Fibroblast of lung (primary cell): Measurements from ENCODE around the gene COL2A1. TPM values are rescaled to one million over a fixed set of nuclear protein-coding genes. Genes with fewer than 3 reads are reported as not detected.

ENCODE experiments used
- DNase-seq, 2 donors: peaks; one replicate each; pipeline versions ENCODE4 v3.0.0 to v3.0.0-alpha.2; 2010; ENCODE audit warnings: low read depth in 2 of 2
- H2AFZ ChIP-seq: 2 replicates; pipeline ENCODE4 v1.5.1; 2012; ENCODE audit warnings: low read length, control low read depth, inconsistent platforms
- H3K27ac ChIP-seq: 2 replicates; pipeline ENCODE4 v1.5.1; 2011; ENCODE audit warnings: low read length, control low read depth; ENCODE audit not compliant: insufficient read depth
- H3K27me3 ChIP-seq: 2 replicates; pipeline ENCODE4 v1.5.1; 2011; ENCODE audit warnings: mild to moderate bottlenecking, low read length; ENCODE audit not compliant: control insufficient read depth, insufficient read depth
- H3K36me3 ChIP-seq: 2 replicates; pipeline ENCODE4 v1.5.1; 2011; ENCODE audit warnings: low read length; ENCODE audit not compliant: control insufficient read depth, insufficient read depth
- H3K4me1 ChIP-seq: 2 replicates; pipeline ENCODE4 v1.5.1; 2011; ENCODE audit warnings: low read length; ENCODE audit not compliant: control insufficient read depth, insufficient read depth; ENCODE audit errors: extremely low read depth
- H3K4me2 ChIP-seq: 2 replicates; pipeline ENCODE4 v1.5.1; 2011; ENCODE audit warnings: low read length, control low read depth; ENCODE audit not compliant: insufficient read depth; ENCODE audit errors: extremely low read depth
- H3K4me3 ChIP-seq, 4 experiments: fragments of 200-600 bp in 1 of 4; sonication (generic) in 1 of 4; replicated peaks in 1 of 4; 2 replicates each; pipeline ENCODE4 v1.5.1; 2011 to 2016; ENCODE audit warnings: low read length in 4 of 4, low read depth in 3 of 4, mild to moderate bottlenecking in 3 of 4, control low read depth in 2 of 4, inconsistent platforms in 1 of 4, mixed read lengths in 1 of 4; ENCODE audit not compliant: insufficient read depth in 1 of 4; ENCODE audit errors: control extremely low read depth in 1 of 4
- H3K79me2 ChIP-seq: 2 replicates; pipeline ENCODE4 v1.5.1; 2012; ENCODE audit warnings: mild to moderate bottlenecking, low read length, inconsistent platforms; ENCODE audit not compliant: control insufficient read depth, insufficient read depth
- H3K9ac ChIP-seq: 2 replicates; pipeline ENCODE4 v1.5.1; 2011; ENCODE audit warnings: mild to moderate bottlenecking, low read length, control low read depth; ENCODE audit not compliant: insufficient read depth
- H3K9me3 ChIP-seq: 2 replicates; pipeline ENCODE4 v1.5.1; 2012; ENCODE audit warnings: low read depth, low read length; ENCODE audit not compliant: control insufficient read depth, insufficient read depth
- H4K20me1 ChIP-seq: 2 replicates; pipeline ENCODE4 v1.5.1; 2011; ENCODE audit warnings: low read length; ENCODE audit not compliant: control insufficient read depth, insufficient read depth; ENCODE audit errors: extremely low read depth
- EZH2 ChIP-seq: IDR thresholded peaks from 2 replicates; pipeline ENCODE4 v1.5.1; 2012; ENCODE audit warnings: low read length, control low read depth, mild to moderate bottlenecking; ENCODE audit errors: missing control alignments
- polyA plus RNA-seq, 2 donors: library from polyadenylated mRNA; depleted of rRNA in 1 of 2; stranded (reverse) in 1 of 2; unstranded in 1 of 2; fragments of >200 nt; gene quantifications; 2 replicates each; pipeline ENCODE4 v1.2.1, GENCODE V29; 2011 to 2012; ENCODE audit warnings: missing spikeins in 1 of 2
- total RNA-seq: library from RNA; depleted of rRNA; stranded (reverse); fragments of >200 nt; gene quantifications from 2 replicates; pipeline ENCODE4 v1.2.1, GENCODE V29; 2014
- TF ChIP-seq, protein P1 (sequence below), 2 donors: IDR thresholded peaks in 1 of 2; conservative IDR thresholded peaks in 1 of 2; 1 replicate in 1 of 2; 2 replicates in 1 of 2; pipeline ENCODE4 v1.5.1; 2011 to 2012; ENCODE audit warnings: low read length in 2 of 2, control low read depth in 1 of 2, inconsistent platforms in 1 of 2, low read depth in 1 of 2, mild to moderate bottlenecking in 1 of 2

The COL2A1 gene
- total and polyA plus RNA-seq, 2 donors (not counting 1 experiment from before 2014, with no cell fraction given): not detected

DNA sequence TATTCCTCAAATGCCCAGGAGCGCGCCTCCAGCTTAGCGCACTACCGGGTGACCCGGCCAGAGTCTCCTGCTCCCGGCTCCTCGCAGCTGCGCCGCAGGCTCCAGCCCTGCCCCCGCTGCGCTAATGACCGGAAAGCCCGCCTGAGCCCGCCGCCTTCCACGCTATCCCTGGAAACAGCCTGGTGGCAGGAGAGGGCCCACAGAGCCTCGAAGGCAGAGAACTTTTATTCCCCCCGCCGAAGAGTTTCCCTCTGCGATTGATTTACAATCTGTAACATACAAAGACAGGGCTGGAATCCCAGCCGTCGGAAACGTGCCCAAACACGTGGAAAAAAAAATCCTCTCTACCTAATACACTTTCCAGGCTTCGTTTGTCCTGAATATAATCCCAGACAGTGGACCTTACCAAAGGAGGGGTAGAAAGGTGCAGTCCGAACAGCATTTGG is 1.5 kb downstream of the COL2A1 start:
- Histone ChIP-seq H3K79me2 (no peaks in the 10 kb centered on the region), H3K4me2 (peak overlapping the region; percentile 95), H2AFZ (no peak overlapping the region), H3K4me1 (peaks cover 6% of the 10 kb centered on the region), H3K36me3 (no peaks in the 10 kb centered on the region), H3K27ac (no peak overlapping the region), H3K9ac (no peak overlapping the region), H3K27me3 (peaks cover 70% of the 10 kb centered on the region), H3K9me3 (no peaks in the 10 kb centered on the region), H4K20me1 (no peaks in the 10 kb centered on the region), H3K4me3 (peak overlapping the region in 3 of 4 experiments; percentile 52 to 63 (median 59))
- no peak for TF ChIP-seq EZH2
- TF ChIP-seq, protein P1, sequence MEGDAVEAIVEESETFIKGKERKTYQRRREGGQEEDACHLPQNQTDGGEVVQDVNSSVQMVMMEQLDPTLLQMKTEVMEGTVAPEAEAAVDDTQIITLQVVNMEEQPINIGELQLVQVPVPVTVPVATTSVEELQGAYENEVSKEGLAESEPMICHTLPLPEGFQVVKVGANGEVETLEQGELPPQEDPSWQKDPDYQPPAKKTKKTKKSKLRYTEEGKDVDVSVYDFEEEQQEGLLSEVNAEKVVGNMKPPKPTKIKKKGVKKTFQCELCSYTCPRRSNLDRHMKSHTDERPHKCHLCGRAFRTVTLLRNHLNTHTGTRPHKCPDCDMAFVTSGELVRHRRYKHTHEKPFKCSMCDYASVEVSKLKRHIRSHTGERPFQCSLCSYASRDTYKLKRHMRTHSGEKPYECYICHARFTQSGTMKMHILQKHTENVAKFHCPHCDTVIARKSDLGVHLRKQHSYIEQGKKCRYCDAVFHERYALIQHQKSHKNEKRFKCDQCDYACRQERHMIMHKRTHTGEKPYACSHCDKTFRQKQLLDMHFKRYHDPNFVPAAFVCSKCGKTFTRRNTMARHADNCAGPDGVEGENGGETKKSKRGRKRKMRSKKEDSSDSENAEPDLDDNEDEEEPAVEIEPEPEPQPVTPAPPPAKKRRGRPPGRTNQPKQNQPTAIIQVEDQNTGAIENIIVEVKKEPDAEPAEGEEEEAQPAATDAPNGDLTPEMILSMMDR (conservative IDR thresholded peaks at IDR 0.05 in 1 of 2, IDR thresholded peaks at IDR 0.05 in 1 of 2; ENCODE audit: low read depth in 1 of 2, low read length in 2 of 2): no peak
- peak; percentile 25 to 37 for DNase-seq

DNA sequence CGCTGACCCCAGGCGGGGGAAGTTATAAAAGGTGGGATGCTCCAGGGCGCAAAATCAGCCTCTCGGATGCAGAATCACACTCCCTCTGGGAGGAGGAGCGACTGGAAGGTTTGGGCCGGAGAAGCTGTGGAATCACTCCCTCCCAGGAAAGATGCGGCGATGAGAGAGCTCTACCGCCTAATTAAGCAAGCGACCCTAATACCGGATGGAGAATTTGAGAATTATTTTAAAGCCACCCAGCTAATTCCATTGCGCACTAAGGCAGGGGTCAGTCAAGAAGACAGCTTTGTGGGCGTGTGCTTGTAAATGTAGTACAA is 1.9 kb downstream of the COL2A1 start:
- Histone ChIP-seq H3K4me1 (peaks cover 6% of the 10 kb centered on the region), H3K9ac (no peak overlapping the region), H4K20me1 (no peaks in the 10 kb centered on the region), H3K27me3 (peaks cover 69% of the 10 kb centered on the region), H3K4me2 (peak overlapping the region; percentile 95), H3K27ac (no peak overlapping the region), H3K79me2 (no peaks in the 10 kb centered on the region), H3K36me3 (no peaks in the 10 kb centered on the region), H2AFZ (no peak overlapping the region), H3K9me3 (no peaks in the 10 kb centered on the region), H3K4me3 (peak overlapping the region; percentile 48 to 63 (median 56))
- DNase-seq: peak in 1 of 2 donors; percentile 1
- TF ChIP-seq, protein P1 (conservative IDR thresholded peaks at IDR 0.05 in 1 of 2, IDR thresholded peaks at IDR 0.05 in 1 of 2; ENCODE audit: low read depth in 1 of 2, low read length in 2 of 2): no peak
- TF ChIP-seq EZH2: peak; percentile 66

DNA sequence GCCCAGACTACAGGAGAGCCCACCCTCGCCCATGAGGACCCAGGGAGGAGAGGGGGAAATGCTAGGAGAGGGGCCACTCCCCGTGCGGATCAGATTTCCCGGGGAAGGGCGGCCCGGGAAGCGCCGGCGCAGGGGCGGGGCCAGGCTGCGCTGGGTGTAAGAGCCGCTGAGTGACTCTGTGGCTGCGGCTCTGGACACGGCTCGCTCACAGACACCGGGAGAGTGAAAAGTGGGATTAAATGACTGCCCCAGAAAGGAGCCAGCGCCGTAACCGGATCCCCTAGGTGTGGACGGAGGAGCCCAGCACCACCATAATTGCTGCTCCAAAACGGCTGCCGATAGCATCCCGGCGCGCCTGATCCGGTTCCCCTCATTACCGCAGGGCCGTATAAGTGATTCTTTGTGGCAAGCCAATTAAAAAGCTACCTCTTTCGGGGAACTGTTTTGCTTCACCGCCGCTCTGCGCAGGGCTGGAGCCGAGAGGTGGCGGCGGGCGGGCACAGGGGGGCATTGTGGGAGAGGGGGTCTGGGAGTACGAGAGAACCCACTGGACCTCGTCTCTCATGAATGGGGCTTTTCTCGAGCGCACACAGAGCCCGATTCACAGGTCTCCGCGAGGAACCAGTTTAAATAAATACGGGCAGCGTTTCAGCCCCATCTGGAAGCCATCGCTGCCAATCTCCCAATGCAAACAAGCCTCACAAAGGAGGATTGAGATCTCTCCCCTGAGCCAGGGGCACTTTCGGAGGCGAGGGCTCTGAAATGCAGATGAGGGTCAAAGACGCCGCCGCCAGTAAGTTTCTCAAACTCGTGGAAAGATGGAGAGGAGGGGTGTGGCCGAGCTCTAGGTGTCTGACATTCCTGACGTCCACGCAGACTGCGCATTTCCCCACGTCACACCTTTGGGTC is 2.5 kb downstream of the COL2A1 start:
- TF ChIP-seq, protein P1 (conservative IDR thresholded peaks at IDR 0.05 in 1 of 2, IDR thresholded peaks at IDR 0.05 in 1 of 2; ENCODE audit: low read depth in 1 of 2, low read length in 2 of 2): no peak
- no peak for TF ChIP-seq EZH2
- no peaks in the 10 kb centered on the region for H3K79me2 ChIP-seq
- peaks cover 6% of the 10 kb centered on the region for H3K4me1 ChIP-seq
- H3K27ac ChIP-seq: no peak overlapping the region
- peak overlapping the region; percentile 76 for H2AFZ ChIP-seq
- H4K20me1 ChIP-seq: no peaks in the 10 kb centered on the region
- no peaks in the 10 kb centered on the region for H3K36me3 ChIP-seq
- peak overlapping the region; percentile 48 to 63 (median 56) for H3K4me3 ChIP-seq
- no peak overlapping the region for H3K9ac ChIP-seq
- peak overlapping the region; percentile 95 for H3K4me2 ChIP-seq
- peaks cover 69% of the 10 kb centered on the region for H3K27me3 ChIP-seq
- H3K9me3 ChIP-seq: no peaks in the 10 kb centered on the region
- DNase-seq: peak; percentile 24 to 48
